Mucosa of descending colon (tissue), 3 donors: ENCODE measurements around the gene NPHS2. TPM values are rescaled to one million over a fixed set of nuclear protein-coding genes. Genes with fewer than 3 reads are reported as not detected.
A peak's percentile ranks its signal among the peaks of the same experiment; 100 is the strongest.

Experiments used
- ATAC-seq: fragments of 200-7000 bp; cut with Tn5 transposase; one replicate; pipeline ENCODE4 v1.9.1; 2020; ENCODE audit warnings: mild to moderate bottlenecking, moderate library complexity
- DNase-seq, 3 donors: peaks; one replicate each; pipeline ENCODE4 v3.0.0-alpha.2; 2020
- H3K36me3 ChIP-seq: fragments of 200-600 bp; one replicate; pipeline ENCODE4 v1.8.0; 2021; ENCODE audit warnings: low read depth, mild to moderate bottlenecking
- H3K4me1 ChIP-seq: fragments of 200-600 bp; one replicate; pipeline ENCODE4 v1.8.0; 2021; ENCODE audit warnings: low read depth, mild to moderate bottlenecking
- H3K4me3 ChIP-seq: fragments of 200-600 bp; one replicate; pipeline ENCODE4 v1.8.0; 2021; ENCODE audit warnings: mild to moderate bottlenecking
- H3K9me3 ChIP-seq: fragments of 200-600 bp; one replicate; pipeline ENCODE4 v1.8.0; 2021; ENCODE audit warnings: mild to moderate bottlenecking
- intact Hi-C, 2 donors: fragments of 100-400 bp; cut with DNase I in 1 of 2; cut with micrococcal nuclease in 1 of 2; formaldehyde crosslinking; loops; one replicate each; pipeline versions ENCODE4 v1.11.0 to v1.11.1; 2022; cut with DNase I, micrococcal nuclease
- total RNA-seq, 3 donors: library from RNA; stranded (reverse); fragmentation: NEBNext Ultra II Directional in 2 of 3; extraction: Animal tissue kit (Norgen Biotek cat#: 25700) in 2 of 3; gene quantifications; one replicate each; pipeline versions ENCODE4 v1.2.1 to v1.2.4, GENCODE V29; 2021 to 2023
- TF ChIP-seq, protein P1 (sequence below): fragments of 200-600 bp; IDR thresholded peaks from one replicate; pipeline ENCODE4 v1.8.0; 2022; ENCODE audit warnings: antibody characterized with exemption, mild to moderate bottlenecking
- donor health status: DM: no; HTN: no; CAD: no; lungs with moderate emphysema.
- donor health status: DM: no; HTN: no; CAD: no.
- donor health status: DM: no; HTN: yes; CAD: no.

Gene NPHS2
- total RNA-seq, 3 donors from 2014 or later: not detected

GRCh38 chr1:179591592-179592580, 16.1 kb upstream of the NPHS2 start, which contains the start of gene TDRD5:
Gene TDRD5, plus strand, starts transcription at chr1:179591832. Its CDS starts 784 bp downstream, at chr1:179592616.
- Histone ChIP-seq H3K9me3 (no peaks in the 10 kb centered on the region), H3K4me1 (peaks cover 4% of the 10 kb centered on the region), H3K36me3 (no peaks in the 10 kb centered on the region), H3K4me3 (no peak within 1 kb of the TSS)
- peak; percentile 87 for ATAC-seq
- intact Hi-C loops: no loop called here
- TF ChIP-seq, protein P1, sequence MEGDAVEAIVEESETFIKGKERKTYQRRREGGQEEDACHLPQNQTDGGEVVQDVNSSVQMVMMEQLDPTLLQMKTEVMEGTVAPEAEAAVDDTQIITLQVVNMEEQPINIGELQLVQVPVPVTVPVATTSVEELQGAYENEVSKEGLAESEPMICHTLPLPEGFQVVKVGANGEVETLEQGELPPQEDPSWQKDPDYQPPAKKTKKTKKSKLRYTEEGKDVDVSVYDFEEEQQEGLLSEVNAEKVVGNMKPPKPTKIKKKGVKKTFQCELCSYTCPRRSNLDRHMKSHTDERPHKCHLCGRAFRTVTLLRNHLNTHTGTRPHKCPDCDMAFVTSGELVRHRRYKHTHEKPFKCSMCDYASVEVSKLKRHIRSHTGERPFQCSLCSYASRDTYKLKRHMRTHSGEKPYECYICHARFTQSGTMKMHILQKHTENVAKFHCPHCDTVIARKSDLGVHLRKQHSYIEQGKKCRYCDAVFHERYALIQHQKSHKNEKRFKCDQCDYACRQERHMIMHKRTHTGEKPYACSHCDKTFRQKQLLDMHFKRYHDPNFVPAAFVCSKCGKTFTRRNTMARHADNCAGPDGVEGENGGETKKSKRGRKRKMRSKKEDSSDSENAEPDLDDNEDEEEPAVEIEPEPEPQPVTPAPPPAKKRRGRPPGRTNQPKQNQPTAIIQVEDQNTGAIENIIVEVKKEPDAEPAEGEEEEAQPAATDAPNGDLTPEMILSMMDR: no peak
- DNase-seq: peak; percentile 71 to 85 (median 77)

DNA sequence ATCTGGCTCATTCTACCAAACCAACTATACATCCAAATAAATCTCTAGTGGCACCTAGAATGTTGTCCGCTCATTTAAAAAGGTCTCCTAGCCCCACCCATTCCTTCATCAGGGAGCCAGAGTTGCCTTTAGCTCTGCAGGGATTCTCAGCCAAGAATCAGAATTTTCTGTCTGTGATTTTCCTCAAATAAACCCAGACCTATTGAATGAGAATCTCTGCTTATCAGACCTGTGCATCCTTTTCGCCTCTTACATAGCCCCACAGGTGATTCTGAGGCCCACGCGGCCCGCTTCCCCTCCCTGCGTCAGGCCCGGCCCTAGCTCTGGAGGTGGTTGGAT, 15.5 kb upstream of the NPHS2 start:
- Histone ChIP-seq H3K4me1 (peaks cover 4% of the 10 kb centered on the region), H3K4me3 (no peak overlapping the region), H3K36me3 (no peaks in the 10 kb centered on the region), H3K9me3 (no peaks in the 10 kb centered on the region)
- TF ChIP-seq, protein P1: no peak
- DNase-seq: no peak
- intact Hi-C loops: no loop called here
- ATAC-seq: no peak

- Histone ChIP-seq H3K36me3 (no peaks in the 10 kb centered on the region), H3K4me3 (no peak overlapping the region), H3K9me3 (no peaks in the 10 kb centered on the region), H3K4me1 (peaks cover 4% of the 10 kb centered on the region)
- DNase-seq (no peak), ATAC-seq (no peak)
- intact Hi-C loops: no loop called here
- TF ChIP-seq, protein P1: no peak
These were observed 14.9 kb upstream of the NPHS2 start for GRCh38 chr1:179590671-179591070.

DNA sequence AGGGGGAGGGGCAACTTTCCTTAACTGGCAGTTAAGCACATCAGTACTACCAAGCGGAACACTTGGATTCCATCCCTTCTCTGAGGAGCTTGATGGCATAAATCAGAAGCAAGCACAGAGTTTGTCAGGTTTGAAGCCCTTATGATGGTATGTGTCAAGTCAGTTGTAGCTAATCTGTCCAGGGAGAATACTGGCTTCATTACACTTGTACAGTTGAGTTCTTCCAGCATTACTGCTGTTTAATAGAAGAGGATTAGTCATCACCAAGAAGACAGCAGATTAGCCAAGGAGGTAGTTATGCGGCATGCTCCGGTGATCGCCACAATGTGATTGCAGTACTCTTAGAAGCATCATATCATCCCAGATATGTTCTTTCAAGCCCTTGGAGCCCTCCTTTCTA, 13.8 kb upstream of the NPHS2 start:
- ATAC-seq (no peak), DNase-seq (no peak)
- TF ChIP-seq, protein P1: no peak
- intact Hi-C loops: no loop called here
- no peaks in the 10 kb centered on the region for H3K36me3 ChIP-seq
- no peak overlapping the region for H3K4me3 ChIP-seq
- H3K4me1 ChIP-seq: peaks cover 4% of the 10 kb centered on the region
- no peaks in the 10 kb centered on the region for H3K9me3 ChIP-seq

- TF ChIP-seq, protein P1: no peak
- Histone ChIP-seq H3K9me3 (no peaks in the 10 kb centered on the region), H3K4me1 (peaks cover 4% of the 10 kb centered on the region), H3K36me3 (no peaks in the 10 kb centered on the region), H3K4me3 (no peak overlapping the region)
- no peak for ATAC-seq
- intact Hi-C loops: no loop called here
- no peak for DNase-seq
These were observed 12.8 kb upstream of the NPHS2 start for GRCh38 chr1:179588425-179589024.
